MG63 (cell line): ENCODE data around the gene GPSM1. TPM values are rescaled to one million over a fixed set of nuclear protein-coding genes. Genes with fewer than 3 reads are reported as not detected.
"Not testable (repeated sequence)": the region's sequence is repeated elsewhere in the genome, so short reads cannot be mapped to it uniquely, and the experiment has no call there.

Experiments
- DNase-seq: peaks from one replicate; pipeline ENCODE4 v3.0.0-alpha.2; 2020
- H3K27me3 ChIP-seq: fragments of 250-450 bp; sonication (Bioruptor Pico); 2 replicates; pipeline ENCODE4 v1.5.1; 2020; ENCODE audit warnings: mild to moderate bottlenecking, moderate library complexity
- H3K36me3 ChIP-seq: fragments of 250-450 bp; sonication (Bioruptor Pico); 2 replicates; pipeline ENCODE4 v1.5.1; 2020; ENCODE audit warnings: mild to moderate bottlenecking, moderate library complexity
- H3K4me3 ChIP-seq: fragments of 250-450 bp; sonication (Bioruptor Pico); 2 replicates; pipeline ENCODE4 v1.5.1; 2020; ENCODE audit warnings: mild to moderate bottlenecking, moderate library complexity
- H3K9me3 ChIP-seq: fragments of 250-450 bp; sonication (Bioruptor Pico); 2 replicates; pipeline ENCODE4 v1.5.1; 2020; ENCODE audit warnings: mild to moderate bottlenecking, moderate library complexity
- total RNA-seq: library from RNA; depleted of rRNA; stranded (reverse); fragments of >200 nt; shearing (Covaris generic); gene quantifications from 2 replicates; pipeline ENCODE4 v1.2.3, GENCODE V29; 2014; ENCODE audit warnings: low replicate concordance

GPSM1 gene
- total RNA-seq, 1 experiment from 2014 or later, result 46.3 TPM

DNA sequence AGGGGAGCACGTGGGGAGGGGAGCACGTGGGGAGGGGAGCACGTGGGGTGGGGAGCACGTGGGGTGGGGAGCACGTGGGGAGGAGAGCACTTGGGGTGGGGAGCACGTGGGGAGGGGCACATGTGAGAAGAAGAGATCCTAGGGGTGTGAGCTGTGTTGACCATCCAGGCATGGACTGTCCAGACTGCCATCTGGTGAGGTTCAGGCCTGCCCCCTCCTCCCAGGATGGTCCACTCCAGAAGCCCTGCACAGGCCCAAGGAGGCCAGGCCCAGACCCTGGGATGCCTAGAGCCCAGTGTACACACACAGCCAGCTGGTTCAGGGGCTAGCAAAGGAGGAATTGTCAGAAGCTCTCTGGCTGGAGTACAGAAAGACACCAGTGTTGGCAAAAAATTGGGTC is 70.3 kb downstream of the GPSM1 start:
- Histone ChIP-seq H3K4me3 (no peak overlapping the region), H3K36me3 (peaks cover 56% of the 10 kb centered on the region), H3K9me3 (no peaks in the 10 kb centered on the region), H3K27me3 (no peaks in the 10 kb centered on the region)
- no peak for DNase-seq

- DNase-seq, result no peak
- H3K36me3 ChIP-seq, result peaks cover 55% of the 10 kb centered on the region
- peak overlapping the region; percentile 88; the same call in 1 of the 2 replicates for H3K4me3 ChIP-seq
- H3K9me3 ChIP-seq, result no peaks in the 10 kb centered on the region
- H3K27me3 ChIP-seq, result no peaks in the 10 kb centered on the region
Observed at GRCh38 chr9:136398286-136398685, 70.9 kb downstream of the GPSM1 start.

DNA sequence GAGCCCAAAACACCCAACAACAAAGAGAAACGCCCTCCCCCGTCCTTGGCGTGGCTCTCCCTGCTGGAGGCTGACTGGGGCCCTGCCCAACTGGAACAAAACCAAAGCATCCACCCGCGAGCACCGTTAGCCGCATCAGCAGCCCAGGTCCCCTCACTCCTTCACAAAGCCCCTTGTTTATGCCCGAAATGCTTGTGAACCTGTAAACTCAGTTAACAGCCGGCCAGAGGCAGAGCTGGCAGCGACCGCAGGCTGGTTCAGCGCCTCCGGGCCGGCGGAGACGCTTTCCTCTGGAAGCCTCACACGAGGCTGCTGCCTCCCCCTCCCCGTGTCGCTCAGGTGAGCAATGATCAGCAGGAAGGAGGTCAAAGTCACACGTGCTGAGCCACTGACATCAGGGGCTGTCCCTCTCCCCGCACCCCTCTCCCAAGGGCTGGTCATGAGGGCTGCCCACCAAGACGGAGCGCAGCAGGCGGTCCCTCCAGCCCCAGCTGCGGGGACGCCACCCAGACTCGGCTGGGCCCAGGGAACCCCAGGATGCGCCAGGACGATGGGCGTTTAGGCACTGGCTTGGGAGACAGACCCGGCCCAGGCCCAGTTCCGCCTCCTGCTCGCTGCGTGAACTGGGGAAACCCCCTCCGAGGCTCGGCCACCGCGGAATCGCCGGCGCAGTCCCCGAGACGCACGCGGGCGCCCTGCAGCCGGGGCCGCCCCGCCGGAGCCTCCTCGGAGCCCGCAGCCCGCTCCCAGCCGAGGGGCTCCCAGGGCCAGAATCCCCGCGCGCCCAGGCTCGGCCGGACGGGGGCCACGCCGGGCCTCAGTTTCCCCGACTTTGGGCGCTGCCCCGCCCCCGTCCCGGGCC is 72.1 kb downstream of the GPSM1 start:
- Histone ChIP-seq H3K9me3 (no peaks in the 10 kb centered on the region), H3K27me3 (no peaks in the 10 kb centered on the region), H3K36me3 (peaks cover 49% of the 10 kb centered on the region), H3K4me3 (peak overlapping the region; percentile 88)
- peak; percentile 29 for DNase-seq

DNA sequence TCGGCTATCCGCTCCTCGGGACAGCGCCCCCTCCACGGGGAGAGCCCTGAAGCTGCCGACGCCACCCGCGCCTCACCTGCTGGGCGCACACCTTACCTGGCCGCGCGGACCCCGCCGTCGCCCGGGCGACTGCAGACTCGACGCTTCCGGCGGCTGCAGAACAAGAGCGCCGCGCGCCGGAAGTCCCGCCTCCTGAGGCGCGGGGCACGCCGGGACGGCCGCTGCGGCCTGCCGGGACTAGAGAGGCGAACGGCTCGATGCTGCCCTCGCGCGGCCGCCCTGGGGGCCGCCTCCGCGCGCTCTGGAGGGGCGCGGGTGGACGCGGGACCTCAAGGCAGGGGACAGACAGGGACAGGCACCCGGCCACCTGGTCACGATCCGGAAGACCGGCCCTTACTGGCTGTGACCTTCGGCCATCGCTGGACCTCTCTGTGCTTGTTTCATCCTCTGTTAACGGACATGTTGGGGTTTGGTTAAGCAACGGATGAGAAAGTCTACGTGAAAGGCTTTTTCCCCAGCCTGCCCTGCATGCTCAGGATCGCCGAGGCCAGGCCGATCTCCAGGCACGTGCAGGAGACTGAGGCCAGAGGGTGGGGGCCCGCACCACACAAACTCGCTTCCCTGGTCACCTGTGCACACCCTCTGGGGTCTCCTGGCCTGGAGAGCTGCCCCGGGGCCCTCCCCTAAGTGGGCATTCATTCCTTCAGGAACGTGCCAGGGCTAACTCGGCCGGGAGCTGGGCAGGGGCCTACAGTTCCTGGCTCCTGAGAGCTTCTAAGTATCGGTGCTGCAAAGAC is 72.9 kb downstream of the GPSM1 start, which contains the start of gene SNAPC4:
Gene SNAPC4, minus strand, starts transcription at position 133 of the 797 bp plus-strand sequence. CDS start 1,742 bp downstream, outside the sequence.
- Histone ChIP-seq H3K4me3 (peak within 1 kb of the TSS; percentile 88), H3K27me3 (no peaks in the 10 kb centered on the region), H3K9me3 (no peaks in the 10 kb centered on the region), H3K36me3 (peaks cover 49% of the 10 kb centered on the region)
- DNase-seq, result peak; percentile 81

DNA sequence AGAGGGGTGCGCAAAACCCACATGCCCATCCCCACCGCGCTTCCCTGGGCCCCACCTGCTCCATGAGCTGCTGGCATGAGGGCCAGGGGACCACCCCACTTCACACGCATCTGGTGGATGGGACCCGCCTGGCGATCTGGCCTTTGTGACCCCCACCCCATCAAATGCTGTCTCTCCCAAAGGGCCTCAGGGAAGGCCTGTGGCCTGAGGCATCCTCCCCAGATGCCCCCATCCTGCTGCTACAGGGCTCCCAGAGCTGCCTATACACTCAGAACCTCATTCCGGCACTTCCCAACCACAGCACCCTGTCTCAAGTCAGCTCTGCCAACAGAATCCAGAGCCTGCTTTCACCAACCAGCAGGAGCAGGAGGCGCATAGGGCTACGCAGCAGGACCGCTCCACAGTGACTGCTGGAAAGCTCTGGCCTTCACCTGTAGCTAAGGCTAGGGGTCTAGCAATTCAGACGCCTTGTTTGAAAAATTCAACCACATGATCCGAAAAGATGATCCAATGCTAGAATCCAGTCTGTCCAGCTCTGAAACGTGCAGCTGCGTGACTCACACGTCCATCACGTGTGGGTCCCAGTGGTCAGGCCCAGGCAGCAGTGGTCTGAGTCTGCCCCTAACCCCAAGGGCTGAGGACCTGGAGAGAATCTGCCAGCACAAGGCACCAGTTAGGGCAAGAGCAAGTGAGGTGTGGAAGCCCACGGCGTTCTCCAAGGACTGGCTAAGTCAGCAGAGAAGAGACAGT is 74.0 kb downstream of the GPSM1 start:
- no peaks in the 10 kb centered on the region for H3K9me3 ChIP-seq
- no peak overlapping the region for H3K4me3 ChIP-seq
- no peaks in the 10 kb centered on the region for H3K27me3 ChIP-seq
- no peak for DNase-seq
- peaks cover 50% of the 10 kb centered on the region for H3K36me3 ChIP-seq

- Histone ChIP-seq H3K27me3 (no peaks in the 10 kb centered on the region), H3K4me3 (no peak overlapping the region), H3K9me3 (no peaks in the 10 kb centered on the region), H3K36me3 (peaks cover 48% of the 10 kb centered on the region)
- no peak for DNase-seq
Observed at GRCh38 chr9:136402067-136402466, 74.7 kb downstream of the GPSM1 start.

- Histone ChIP-seq H3K4me3 (no peak overlapping the region), H3K9me3 (no peaks in the 10 kb centered on the region), H3K27me3 (no peaks in the 10 kb centered on the region), H3K36me3 (peaks cover 46% of the 10 kb centered on the region)
- no peak for DNase-seq
Observed at GRCh38 chr9:136403538-136403914, 76.2 kb downstream of the GPSM1 start.

DNA sequence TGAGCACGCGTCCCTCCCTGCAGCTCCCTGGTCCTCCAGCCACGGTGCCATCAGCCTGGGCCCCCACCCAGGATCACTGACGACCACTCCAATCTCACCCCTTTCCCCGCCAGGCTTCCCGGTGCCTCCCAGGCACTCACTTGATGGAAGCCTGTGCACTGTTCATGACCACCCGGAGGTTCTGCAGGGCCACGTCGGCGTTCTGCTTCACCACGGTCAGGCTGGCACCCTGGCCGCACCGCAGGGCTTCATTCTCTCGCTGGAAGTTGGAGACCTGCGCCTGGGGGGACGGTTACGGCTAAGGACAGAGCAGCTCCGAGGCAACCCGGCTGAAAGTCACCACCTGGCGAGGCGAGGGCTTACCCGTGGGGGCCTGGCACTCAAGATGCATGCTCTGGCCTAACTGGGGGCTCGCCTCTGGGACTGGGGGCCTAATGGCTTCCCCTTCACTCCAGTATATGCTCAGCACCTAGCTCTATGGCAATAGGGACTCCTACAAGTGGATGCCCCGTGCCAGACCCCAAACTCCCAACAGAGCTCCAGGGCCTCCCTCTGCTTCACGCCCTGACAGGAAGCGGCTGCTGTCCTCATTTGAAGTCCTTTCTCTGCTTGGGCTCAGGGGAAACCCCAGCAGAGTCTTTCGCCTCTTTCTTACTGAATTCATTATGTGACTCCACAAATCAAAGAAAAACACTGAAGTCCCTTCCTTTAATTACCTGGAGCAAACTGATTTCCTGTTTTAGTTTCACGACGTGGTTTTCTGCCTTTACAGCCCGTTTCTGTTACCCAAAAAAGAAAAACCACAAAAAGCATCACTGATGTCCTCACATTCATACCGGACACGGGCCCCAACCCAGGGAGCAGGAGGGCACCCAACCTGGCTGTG is 76.8 kb downstream of the GPSM1 start:
- Histone ChIP-seq H3K9me3 (no peaks in the 10 kb centered on the region), H3K27me3 (no peaks in the 10 kb centered on the region), H3K36me3 (peaks cover 48% of the 10 kb centered on the region), H3K4me3 (no peak overlapping the region)
- DNase-seq, result no peak

- H3K4me3 ChIP-seq, result no peak overlapping the region
- H3K9me3 ChIP-seq, result no peaks in the 10 kb centered on the region
- H3K27me3 ChIP-seq, result no peaks in the 10 kb centered on the region
- peaks cover 54% of the 10 kb centered on the region for H3K36me3 ChIP-seq
- no peak for DNase-seq
Observed at GRCh38 chr9:136404801-136405136, 77.4 kb downstream of the GPSM1 start.

GRCh38 chr9:136405481-136405880 is 78.1 kb downstream of the GPSM1 start:
- Histone ChIP-seq H3K4me3 (no peak overlapping the region), H3K9me3 (no peaks in the 10 kb centered on the region), H3K27me3 (no peaks in the 10 kb centered on the region), H3K36me3 (peaks cover 54% of the 10 kb centered on the region)
- DNase-seq, result no peak

- H3K36me3 ChIP-seq, result peaks cover 58% of the 10 kb centered on the region
- DNase-seq, H3K9me3 ChIP-seq, H3K27me3 ChIP-seq, H3K4me3 ChIP-seq: not testable (repeated sequence)
Observed at GRCh38 chr9:136405904-136406303, 78.6 kb downstream of the GPSM1 start.

DNA sequence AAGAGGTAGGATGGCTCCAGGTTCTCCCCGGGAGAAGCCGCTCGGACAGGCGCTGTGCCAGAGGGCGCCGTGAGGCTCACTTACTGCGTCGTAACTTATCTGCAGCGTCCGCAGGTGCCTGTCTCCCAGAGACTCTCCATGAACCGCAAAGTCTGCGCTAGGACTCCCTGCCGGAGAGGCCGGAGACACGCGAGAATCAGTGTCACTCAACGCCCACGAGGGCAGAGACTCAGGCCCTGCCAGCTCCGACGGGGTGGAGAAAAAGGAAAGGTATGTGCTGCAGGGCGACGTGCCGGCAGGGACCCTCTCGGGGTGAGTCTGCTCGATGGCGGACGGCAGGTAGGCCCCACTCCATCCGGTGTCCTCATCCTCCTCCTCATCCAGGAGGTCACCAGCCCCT is 79.7 kb downstream of the GPSM1 start:
- not testable (repeated sequence) for H3K4me3 ChIP-seq, H3K9me3 ChIP-seq, H3K27me3 ChIP-seq, DNase-seq
- H3K36me3 ChIP-seq, result peaks cover 60% of the 10 kb centered on the region

- Histone ChIP-seq H3K9me3 (no peaks in the 10 kb centered on the region), H3K4me3 (no peak overlapping the region), H3K27me3 (no peaks in the 10 kb centered on the region), H3K36me3 (peaks cover 67% of the 10 kb centered on the region)
- no peak for DNase-seq
Observed at GRCh38 chr9:136407911-136408310, 80.6 kb downstream of the GPSM1 start.
